GM12874 (cell line): ENCODE data around the gene FMO5.

Source experiments
- TF ChIP-seq, protein P1 (sequence below): IDR thresholded peaks from 2 replicates; pipeline ENCODE4 v1.5.1; 2011; ENCODE audit warnings: low read depth, mild to moderate bottlenecking, control low read depth, low read length, moderate library complexity; ENCODE audit not compliant: insufficient read depth

The FMO5 gene

DNA sequence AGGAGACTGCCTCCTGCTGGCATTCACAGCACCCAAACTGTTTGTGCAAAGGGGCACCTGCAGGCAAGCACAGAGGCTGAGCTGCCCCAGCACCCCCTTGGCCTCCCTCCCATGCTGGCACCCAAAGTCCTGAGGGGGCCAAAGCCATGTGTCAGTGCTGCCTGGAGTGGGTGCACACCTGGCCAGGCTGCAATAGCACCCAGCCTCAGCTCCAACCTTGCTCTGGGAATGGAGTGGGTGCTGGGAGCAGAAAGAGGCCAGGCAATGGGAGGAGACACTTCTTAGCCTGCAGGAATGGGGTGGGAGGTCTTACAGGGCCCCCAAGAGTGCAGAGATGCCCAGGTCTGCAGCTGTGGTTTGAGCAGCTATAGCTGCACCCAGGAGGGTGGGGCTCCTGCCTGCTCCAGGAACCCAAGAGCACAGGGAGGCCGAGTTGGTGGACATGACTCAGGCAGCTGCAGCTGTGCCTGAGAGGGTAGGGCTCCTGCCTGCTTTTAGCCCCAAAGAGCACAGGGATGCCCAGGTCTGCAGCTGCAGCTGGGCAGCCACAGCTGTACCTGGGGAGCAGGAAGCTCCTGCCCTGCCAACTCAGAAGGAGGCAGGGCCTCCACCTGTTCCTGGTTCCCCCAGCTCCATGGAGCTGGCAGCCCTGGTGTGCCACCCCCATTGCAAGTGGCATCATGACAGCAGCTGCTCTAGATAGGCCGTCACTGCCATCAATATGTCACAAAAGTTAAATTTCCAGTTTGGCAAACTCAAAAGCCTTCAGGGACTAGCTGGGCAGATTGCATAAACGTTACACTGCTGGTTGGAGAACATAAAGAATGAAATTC, 12.0 kb upstream of the FMO5 start:
- TF ChIP-seq, protein P1, sequence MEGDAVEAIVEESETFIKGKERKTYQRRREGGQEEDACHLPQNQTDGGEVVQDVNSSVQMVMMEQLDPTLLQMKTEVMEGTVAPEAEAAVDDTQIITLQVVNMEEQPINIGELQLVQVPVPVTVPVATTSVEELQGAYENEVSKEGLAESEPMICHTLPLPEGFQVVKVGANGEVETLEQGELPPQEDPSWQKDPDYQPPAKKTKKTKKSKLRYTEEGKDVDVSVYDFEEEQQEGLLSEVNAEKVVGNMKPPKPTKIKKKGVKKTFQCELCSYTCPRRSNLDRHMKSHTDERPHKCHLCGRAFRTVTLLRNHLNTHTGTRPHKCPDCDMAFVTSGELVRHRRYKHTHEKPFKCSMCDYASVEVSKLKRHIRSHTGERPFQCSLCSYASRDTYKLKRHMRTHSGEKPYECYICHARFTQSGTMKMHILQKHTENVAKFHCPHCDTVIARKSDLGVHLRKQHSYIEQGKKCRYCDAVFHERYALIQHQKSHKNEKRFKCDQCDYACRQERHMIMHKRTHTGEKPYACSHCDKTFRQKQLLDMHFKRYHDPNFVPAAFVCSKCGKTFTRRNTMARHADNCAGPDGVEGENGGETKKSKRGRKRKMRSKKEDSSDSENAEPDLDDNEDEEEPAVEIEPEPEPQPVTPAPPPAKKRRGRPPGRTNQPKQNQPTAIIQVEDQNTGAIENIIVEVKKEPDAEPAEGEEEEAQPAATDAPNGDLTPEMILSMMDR = no peak

DNA sequence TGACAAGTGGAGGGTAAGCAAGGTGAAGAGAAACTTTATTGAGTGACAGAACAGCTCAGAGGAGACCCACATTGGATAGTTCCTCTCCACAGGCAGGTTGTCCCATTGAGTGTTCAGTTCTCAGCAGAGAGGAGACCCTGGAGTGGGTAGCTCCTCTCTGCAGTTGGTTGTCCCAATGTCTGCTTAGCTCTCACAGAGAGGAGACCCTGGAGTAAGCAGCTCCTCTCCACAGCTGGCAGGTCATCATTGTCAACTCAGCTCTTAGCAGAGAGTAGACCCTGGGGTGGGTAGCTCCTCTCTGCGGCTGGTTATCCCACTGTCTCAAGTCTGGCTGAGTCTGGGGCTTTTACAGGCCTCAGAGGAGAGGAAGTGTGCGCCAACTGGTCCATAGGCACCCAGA, 11.3 kb upstream of the FMO5 start:
- TF ChIP-seq, protein P1 = no peak

DNA sequence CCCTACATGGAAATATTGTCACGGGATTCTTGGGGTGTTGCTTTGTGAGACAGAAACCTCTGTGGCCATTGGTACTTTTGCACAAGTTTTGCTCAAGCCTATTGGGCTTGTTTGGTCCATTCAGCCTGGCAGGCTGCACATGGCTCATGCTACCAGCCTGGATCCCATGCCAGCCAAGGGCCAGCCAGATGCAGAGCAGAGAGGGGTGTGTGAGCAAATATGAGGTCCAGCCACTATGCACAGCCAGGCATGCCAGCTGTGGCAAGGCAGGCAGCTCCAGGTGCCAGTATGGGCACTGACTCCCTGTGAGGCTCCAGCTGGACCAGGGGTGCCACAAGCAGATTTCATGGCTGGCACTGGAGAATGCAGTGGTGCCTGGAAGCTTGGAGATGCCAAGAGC, 10.7 kb upstream of the FMO5 start:
- TF ChIP-seq, protein P1 = no peak

DNA sequence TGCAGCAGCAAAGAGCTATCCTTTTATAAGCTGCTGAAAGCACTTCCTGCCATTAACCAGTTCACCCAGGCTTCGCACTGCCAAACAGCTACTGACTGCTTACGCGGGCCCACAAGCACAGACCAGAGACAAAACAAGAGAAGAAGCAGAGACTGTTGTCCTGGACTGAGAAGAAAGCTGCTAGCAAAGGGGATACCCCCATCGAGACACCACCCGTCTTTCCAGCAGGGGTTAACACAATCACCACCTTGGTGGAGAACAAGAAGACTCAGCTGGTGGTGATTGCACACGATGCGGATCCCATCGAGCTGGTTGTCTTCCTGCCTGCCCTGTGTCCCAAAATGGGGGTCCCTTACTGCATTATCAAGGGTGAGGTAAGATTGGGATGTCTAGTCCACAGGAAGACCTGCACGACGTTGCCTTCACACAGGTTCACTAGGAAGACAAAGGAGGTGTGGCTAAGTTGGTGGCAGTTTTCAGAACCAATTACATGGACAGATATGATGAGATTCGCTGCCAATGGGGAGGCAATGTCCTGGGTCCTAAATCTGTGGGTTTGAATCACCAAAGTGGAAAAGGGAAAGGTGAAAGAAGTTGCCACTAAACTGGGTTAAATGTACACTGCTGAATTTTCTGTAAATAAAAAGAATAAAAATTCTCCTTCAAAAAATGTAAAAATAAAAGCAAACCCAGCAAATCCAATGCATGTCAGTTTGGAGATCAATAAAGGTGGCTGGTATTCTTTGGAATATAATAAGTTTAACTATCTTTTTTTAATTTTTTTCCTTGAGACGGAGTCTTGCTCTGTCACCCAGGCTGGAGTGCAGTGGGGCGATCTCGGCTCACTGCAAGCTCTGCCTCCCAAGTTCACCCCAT, 1.2 kb downstream of the FMO5 start:
- TF ChIP-seq, protein P1 = no peak

DNA sequence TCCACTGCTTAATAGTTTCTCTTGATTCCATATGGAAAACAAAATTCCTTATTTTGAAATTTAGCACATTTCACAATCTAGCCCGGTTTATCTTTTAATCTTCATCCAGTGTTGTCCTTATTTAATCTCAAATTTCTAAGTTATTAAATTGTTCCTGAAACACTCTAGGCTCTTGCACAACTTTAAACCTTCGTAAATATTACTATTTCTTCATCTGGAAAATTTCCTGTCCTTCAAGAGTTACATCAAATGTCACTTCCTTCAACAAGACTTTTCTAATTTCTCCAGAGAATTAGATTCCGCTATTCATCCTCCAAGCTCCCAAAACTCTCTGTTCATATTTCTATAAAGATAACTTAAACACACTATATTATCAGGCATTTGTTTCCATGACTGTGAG, 6.5 kb downstream of the FMO5 start:
- TF ChIP-seq, protein P1 = no peak

DNA sequence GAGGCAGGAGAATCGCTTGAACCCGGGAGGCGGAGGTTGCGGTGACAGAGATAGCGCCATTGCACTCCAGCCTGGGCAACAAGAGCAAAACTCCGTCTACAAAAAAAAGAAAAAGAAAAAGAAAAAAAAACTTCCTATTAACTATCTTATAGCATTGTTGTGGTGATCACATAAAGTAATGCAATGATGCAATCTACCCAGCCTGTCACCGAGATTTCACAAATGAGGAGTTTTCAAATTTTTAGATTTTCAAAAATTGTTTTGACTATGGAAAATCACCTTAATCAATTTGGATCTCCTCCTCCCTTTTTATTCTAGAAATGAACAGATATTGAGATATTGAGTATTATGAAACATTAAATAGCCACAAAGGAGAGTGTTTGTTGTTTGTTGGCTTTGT, 8.0 kb downstream of the FMO5 start:
- TF ChIP-seq, protein P1 = no peak

DNA sequence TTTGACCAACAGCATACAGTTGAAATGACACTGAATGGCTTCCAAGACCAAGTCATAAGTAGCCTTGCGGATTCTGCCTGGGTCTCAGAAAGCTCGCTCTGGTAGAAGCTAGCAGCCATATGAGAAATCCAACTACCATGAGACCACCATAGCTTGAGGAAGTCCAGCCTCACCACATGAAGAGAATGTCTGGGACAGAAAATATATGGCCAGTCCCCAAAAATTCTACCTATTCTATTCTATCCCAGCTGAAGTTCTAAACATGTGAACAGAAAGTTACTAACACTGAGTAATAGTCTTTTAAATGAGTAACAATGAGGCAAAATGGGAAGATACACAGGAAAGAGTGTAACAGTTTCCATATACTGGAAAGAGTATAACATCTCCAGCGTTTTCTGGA, 9.0 kb downstream of the FMO5 start:
- TF ChIP-seq, protein P1 = no peak
